H1 (cell line): ENCODE data around the gene DAG1. TPM values are rescaled to one million over a fixed set of nuclear protein-coding genes. Genes with fewer than 3 reads are reported as not detected.

Source experiments
- EGR1 ChIP-seq: IDR thresholded peaks from 2 replicates; pipeline ENCODE4 v1.6.1; 2011; ENCODE audit warnings: low read depth, low read length, borderline replicate concordance
- JUND ChIP-seq: IDR thresholded peaks from 2 replicates; pipeline ENCODE4 v1.6.1; 2011; ENCODE audit warnings: mild to moderate bottlenecking, improper control_type of control experiment, low read length
- KDM5A ChIP-seq: fragments of 200-600 bp; IDR thresholded peaks from 2 replicates; pipeline ENCODE4 v1.7.1; 2012; ENCODE audit warnings: mild to moderate bottlenecking, low read length, inconsistent platforms, mixed read lengths
- SIRT6 ChIP-seq: IDR thresholded peaks from one replicate; pipeline ENCODE4 v1.7.1; 2012; ENCODE audit warnings: low read length, inconsistent platforms
- SIX5 ChIP-seq: IDR thresholded peaks from 2 replicates; pipeline ENCODE4 v1.6.1; 2011; ENCODE audit warnings: mild to moderate bottlenecking, low read depth, low read length
- TEAD4 ChIP-seq: IDR thresholded peaks from 2 replicates; pipeline ENCODE4 v1.6.1; 2012; ENCODE audit warnings: low read depth, low read length, inconsistent platforms, mixed read lengths
- polyA plus RNA-seq, 7 experiments: library from polyadenylated mRNA; depleted of rRNA in 3 of 7; stranded (reverse) in 5 of 7; unstranded in 2 of 7; fragments of >200 nt in 5 of 7; fragments of 200-250 nt in 2 of 7; gene quantifications; 1 replicate in 5 of 7; 2 replicates in 1 of 7; 4 replicates in 1 of 7; pipeline versions ENCODE4 v1.2.1 to v1.2.3, GENCODE V29; 2011 to 2013; ENCODE audit warnings: missing spikeins in 2 of 7, mixed read lengths in 2 of 7
- total RNA-seq: library from RNA; stranded (reverse); fragmentation: NEBNext Ultra II Directional; extraction: Animal tissue kit (Norgen Biotek cat#: 25700); gene quantifications from 2 replicates; pipeline ENCODE4 v1.2.1, GENCODE V29; 2021

Gene DAG1
- total and polyA plus RNA-seq, 2 of the 8 experiments (the other 6 are each of a cell fraction or from before 2014, with no cell fraction given), result 97.5 to 138 TPM

- no peak for TF ChIP-seq KDM5A
- TF ChIP-seq JUND, result no peak
- no peak for TF ChIP-seq SIRT6
- TF ChIP-seq EGR1, result no peak
- TF ChIP-seq TEAD4, result no peak
- TF ChIP-seq SIX5, result no peak
Measured at GRCh38 chr3:49427586-49427985, 42.5 kb upstream of the DAG1 start (continued).
